Suprapubic skin (tissue), 4 donors: Measurements from ENCODE around the gene HDAC11. TPM values are rescaled to one million over a fixed set of nuclear protein-coding genes. Genes with fewer than 3 reads are reported as not detected.

ENCODE experiments used
- DNase-seq, 2 donors: peaks; one replicate each; pipeline ENCODE4 v3.0.0-alpha.2; 2019; ENCODE audit warnings: low spot score in 2 of 2
- H3K27ac ChIP-seq: fragments of 200-600 bp; sonication (generic); one replicate; pipeline ENCODE4 v1.5.1; 2019
- H3K27me3 ChIP-seq: fragments of 200-600 bp; sonication (generic); one replicate; pipeline ENCODE4 v1.5.1; 2019
- H3K36me3 ChIP-seq: fragments of 200-600 bp; sonication (generic); one replicate; pipeline ENCODE4 v1.5.1; 2019
- H3K4me1 ChIP-seq: fragments of 200-600 bp; sonication (generic); one replicate; pipeline ENCODE4 v1.5.1; 2019
- H3K4me3 ChIP-seq: fragments of 200-600 bp; sonication (generic); one replicate; pipeline ENCODE4 v1.5.1; 2019; ENCODE audit warnings: mild to moderate bottlenecking
- H3K9me3 ChIP-seq: fragments of 200-600 bp; sonication (generic); one replicate; pipeline ENCODE4 v1.5.1; 2019
- EP300 ChIP-seq: sonication (generic); formaldehyde crosslinking; IDR thresholded peaks from one replicate; pipeline ENCODE4 v1.6.1; 2017; ENCODE audit warnings: antibody characterized with exemption
- POLR2A ChIP-seq, 2 donors: fragments of 450-650 bp; IDR thresholded peaks; one replicate each; pipeline ENCODE4 v1.6.1; 2017; ENCODE audit warnings: antibody characterized with exemption in 2 of 2, mild to moderate bottlenecking in 2 of 2, moderate library complexity in 2 of 2
- POLR2AphosphoS5 ChIP-seq, 3 donors: sonication (generic); formaldehyde crosslinking; IDR thresholded peaks; one replicate each; pipeline ENCODE4 v1.6.1; 2017; ENCODE audit warnings: antibody characterized with exemption in 3 of 3
- WGBS: methylation state at CpG from one replicate; pipeline ENCODE4 v1.1.5; 2018; 5-methylcytosine and 5-hydroxymethylcytosine counted together
- total RNA-seq, 4 donors: library from RNA; depleted of rRNA; stranded (reverse); fragments of >200 nt; gene quantifications; one replicate each; pipeline ENCODE4 v1.1.0, GENCODE V29; 2016
- TF ChIP-seq, protein P1 (sequence below), 2 donors: fragments of 200-600 bp in 1 of 2; fragments of 450-650 bp in 1 of 2; sonication (generic) in 1 of 2; IDR thresholded peaks; one replicate each; pipeline ENCODE4 v1.5.1; 2016 to 2019; ENCODE audit warnings: antibody characterized with exemption in 2 of 2, mild to moderate bottlenecking in 1 of 2, moderate library complexity in 1 of 2

The HDAC11 gene
- total RNA-seq, 4 donors from 2014 or later: 16.7 to 28.3 (median 27.5) TPM

DNA sequence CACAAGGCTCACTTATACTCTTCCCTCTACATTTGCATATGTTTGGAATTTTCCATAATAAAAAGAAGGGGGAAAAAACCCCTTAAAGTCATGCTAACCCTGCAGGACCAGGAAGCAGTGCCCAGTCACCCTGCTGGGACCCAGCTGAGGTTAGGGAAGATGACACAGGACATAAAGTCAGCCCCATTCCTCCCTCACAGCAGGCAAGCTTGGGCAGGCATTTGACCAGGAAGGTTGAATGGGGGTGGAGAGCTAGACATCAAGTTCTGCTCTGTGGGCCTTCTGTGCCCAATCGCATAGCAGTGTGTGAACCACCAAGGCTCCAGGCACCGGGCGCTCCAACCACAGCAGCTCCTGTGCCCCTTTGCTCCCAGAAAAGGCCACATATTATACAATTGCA is 7.1 kb upstream of the HDAC11 start:
- Histone ChIP-seq H3K4me3 (no peak overlapping the region), H3K27me3 (no peaks in the 10 kb centered on the region), H3K27ac (no peak overlapping the region), H3K4me1 (peaks cover 12% of the 10 kb centered on the region), H3K9me3 (no peaks in the 10 kb centered on the region), H3K36me3 (no peaks in the 10 kb centered on the region)
- WGBS: 96% methylated on average over 3 of the region's 3 CpGs
- TF ChIP-seq, protein P1, sequence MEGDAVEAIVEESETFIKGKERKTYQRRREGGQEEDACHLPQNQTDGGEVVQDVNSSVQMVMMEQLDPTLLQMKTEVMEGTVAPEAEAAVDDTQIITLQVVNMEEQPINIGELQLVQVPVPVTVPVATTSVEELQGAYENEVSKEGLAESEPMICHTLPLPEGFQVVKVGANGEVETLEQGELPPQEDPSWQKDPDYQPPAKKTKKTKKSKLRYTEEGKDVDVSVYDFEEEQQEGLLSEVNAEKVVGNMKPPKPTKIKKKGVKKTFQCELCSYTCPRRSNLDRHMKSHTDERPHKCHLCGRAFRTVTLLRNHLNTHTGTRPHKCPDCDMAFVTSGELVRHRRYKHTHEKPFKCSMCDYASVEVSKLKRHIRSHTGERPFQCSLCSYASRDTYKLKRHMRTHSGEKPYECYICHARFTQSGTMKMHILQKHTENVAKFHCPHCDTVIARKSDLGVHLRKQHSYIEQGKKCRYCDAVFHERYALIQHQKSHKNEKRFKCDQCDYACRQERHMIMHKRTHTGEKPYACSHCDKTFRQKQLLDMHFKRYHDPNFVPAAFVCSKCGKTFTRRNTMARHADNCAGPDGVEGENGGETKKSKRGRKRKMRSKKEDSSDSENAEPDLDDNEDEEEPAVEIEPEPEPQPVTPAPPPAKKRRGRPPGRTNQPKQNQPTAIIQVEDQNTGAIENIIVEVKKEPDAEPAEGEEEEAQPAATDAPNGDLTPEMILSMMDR (IDR thresholded peaks at IDR 0.05): no peak
- TF ChIP-seq POLR2AphosphoS5 (IDR thresholded peaks at IDR 0.05) (no peak), POLR2A (IDR thresholded peaks at IDR 0.05) (no peak), EP300 (no peak)
- DNase-seq: no peak

DNA sequence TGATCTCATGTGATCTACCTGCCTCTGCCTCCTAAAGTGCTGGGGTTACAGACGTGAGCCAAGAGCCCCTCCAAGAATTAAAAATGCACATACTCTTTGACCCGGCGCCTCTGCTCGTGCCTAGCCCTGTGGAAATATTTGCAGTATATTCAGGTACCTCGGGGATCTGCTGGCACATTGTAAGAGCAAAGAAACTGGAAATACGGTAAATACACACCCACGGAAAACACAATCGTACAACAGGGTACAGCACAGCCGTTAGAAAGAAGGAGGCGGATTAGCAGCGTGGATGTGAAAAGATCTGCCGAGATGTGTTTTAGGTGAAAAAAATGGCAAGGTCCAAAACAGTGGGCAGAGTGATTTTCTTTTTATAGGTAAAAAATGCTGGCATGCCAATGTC is 6.1 kb upstream of the HDAC11 start:
- peaks cover 17% of the 10 kb centered on the region for H3K4me1 ChIP-seq
- WGBS: 69% methylated on average over 12 of the region's 12 CpGs
- DNase-seq: no peak
- no peaks in the 10 kb centered on the region for H3K27me3 ChIP-seq
- TF ChIP-seq, protein P1 (IDR thresholded peaks at IDR 0.05): no peak
- TF ChIP-seq POLR2A (IDR thresholded peaks at IDR 0.05) (no peak), POLR2AphosphoS5 (IDR thresholded peaks at IDR 0.05) (no peak), EP300 (no peak)
- H3K4me3 ChIP-seq: no peak overlapping the region
- no peaks in the 10 kb centered on the region for H3K36me3 ChIP-seq
- H3K9me3 ChIP-seq: no peaks in the 10 kb centered on the region
- no peak overlapping the region for H3K27ac ChIP-seq

DNA sequence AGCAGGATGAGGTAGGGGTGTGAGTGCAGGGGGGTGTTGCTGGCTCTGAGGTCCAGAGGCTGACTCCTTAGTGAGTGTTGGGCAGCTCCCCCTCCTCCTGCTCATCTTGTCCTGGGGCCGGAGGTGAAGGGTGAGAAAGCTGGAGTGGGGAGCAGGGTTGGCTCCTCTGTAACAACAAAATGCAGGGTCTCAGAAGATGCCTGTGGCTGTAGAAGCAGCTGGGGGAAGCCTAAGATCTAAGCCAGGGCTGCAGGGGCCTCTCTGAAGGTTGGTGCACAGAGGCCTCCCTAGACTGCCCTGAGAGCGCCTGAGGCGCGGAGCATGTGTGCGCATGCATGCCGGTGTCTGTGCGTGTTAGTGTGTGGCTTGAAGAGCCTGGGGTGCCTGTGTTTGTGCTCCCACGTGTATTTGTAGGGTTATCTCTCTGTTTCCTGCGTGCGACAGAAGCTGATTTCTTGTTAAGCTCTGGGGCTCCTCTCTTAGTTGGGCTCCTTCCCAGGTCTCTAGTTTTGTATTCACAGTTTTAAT is 5.3 kb upstream of the HDAC11 start:
- WGBS: 64% methylated on average over 9 of the region's 10 CpGs
- TF ChIP-seq POLR2A (IDR thresholded peaks at IDR 0.05) (no peak), EP300 (no peak), POLR2AphosphoS5 (IDR thresholded peaks at IDR 0.05) (no peak)
- TF ChIP-seq, protein P1 (IDR thresholded peaks at IDR 0.05): no peak

DNA sequence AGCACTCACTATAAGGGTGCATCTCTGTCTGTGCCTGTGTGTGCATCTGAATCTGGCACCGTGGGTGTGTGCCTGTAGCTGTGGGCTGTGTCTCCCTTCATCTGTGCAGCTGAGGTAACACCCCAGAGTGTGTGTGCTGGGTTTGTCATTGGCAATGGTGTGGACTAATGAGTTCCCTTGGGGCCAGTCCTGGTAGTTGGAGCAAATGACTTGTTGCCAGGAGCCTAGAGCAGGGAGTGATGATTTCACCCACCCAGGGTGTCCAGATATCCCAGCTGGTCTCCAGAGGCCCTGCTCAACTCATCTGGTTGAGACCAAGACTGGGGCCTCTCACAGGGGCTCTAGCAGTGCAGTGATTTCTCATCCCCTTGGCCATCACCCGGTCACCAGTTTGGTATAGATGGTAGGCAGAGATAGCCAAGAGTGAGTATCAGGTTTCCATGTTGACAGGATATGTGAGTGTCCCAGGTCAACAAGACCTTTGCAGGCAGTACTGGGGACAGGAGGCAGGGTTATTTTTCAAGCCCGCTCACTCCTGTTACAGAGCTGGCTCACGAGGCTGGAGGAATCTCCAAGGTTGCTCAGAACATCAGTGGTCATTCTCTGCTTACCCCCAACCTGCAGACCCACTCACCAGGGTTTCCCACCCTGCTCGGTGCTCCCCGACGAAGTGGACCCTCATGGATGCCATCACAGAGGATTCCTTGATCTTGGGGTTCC is 4.1 kb upstream of the HDAC11 start:
- no peak for DNase-seq
- 40% methylated on average over 5 of the region's 7 CpGs for WGBS

More for the DNA sequence above, 5.3 kb upstream of the HDAC11 start:
- Histone ChIP-seq H3K36me3 (no peaks in the 10 kb centered on the region), H3K27ac (no peak overlapping the region), H3K27me3 (no peaks in the 10 kb centered on the region), H3K9me3 (no peaks in the 10 kb centered on the region), H3K4me1 (peaks cover 22% of the 10 kb centered on the region), H3K4me3 (no peak overlapping the region)
- no peak for DNase-seq

DNA sequence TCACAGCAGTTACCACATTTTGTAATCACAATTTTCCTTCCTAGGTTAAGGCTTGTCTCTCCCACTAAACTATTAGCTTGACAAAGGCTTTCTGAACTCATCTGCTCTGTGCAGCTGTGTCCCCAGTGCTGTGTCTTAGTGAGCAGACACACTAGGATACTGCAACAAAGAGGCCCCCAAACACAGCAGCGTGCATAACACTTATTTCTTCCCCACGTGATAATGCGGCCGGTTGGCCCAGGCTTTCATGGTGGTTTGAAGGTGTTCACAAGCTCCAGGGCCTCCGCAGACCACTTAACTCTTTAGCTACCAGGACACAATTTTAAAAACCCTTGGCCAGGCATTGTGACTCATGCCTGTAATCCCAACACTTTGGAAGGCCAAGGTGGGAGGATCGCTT is 2.2 kb upstream of the HDAC11 start:
- Histone ChIP-seq H3K36me3 (no peaks in the 10 kb centered on the region), H3K27me3 (no peaks in the 10 kb centered on the region), H3K4me3 (no peak overlapping the region), H3K4me1 (peaks cover 42% of the 10 kb centered on the region), H3K27ac (no peak overlapping the region), H3K9me3 (no peaks in the 10 kb centered on the region)
- 87% methylated on average over 6 of the region's 6 CpGs for WGBS
- TF ChIP-seq POLR2AphosphoS5 (IDR thresholded peaks at IDR 0.05): no peak
- TF ChIP-seq, protein P1 (IDR thresholded peaks at IDR 0.05): no peak
- TF ChIP-seq POLR2A (IDR thresholded peaks at IDR 0.05): no peak
- TF ChIP-seq EP300: no peak
- DNase-seq: no peak

More for the DNA sequence above, 4.1 kb upstream of the HDAC11 start:
- H3K36me3 ChIP-seq: no peaks in the 10 kb centered on the region
- H3K27me3 ChIP-seq: no peaks in the 10 kb centered on the region
- H3K27ac ChIP-seq: no peak overlapping the region
- no peaks in the 10 kb centered on the region for H3K9me3 ChIP-seq
- H3K4me1 ChIP-seq: peaks cover 28% of the 10 kb centered on the region
- no peak overlapping the region for H3K4me3 ChIP-seq
- TF ChIP-seq EP300: no peak
- TF ChIP-seq POLR2A (IDR thresholded peaks at IDR 0.05): no peak
- TF ChIP-seq POLR2AphosphoS5 (IDR thresholded peaks at IDR 0.05): no peak
- TF ChIP-seq, protein P1 (IDR thresholded peaks at IDR 0.05): no peak
